PFSK-1 (cell line): ENCODE results near the gene PCDHGC3.

Source experiments
- POLR2AphosphoS5 ChIP-seq: IDR thresholded peaks from 2 replicates; pipeline ENCODE4 v1.6.1; 2012; ENCODE audit warnings: low read depth, mild to moderate bottlenecking, control low read depth, low read length, moderate library complexity
- SIN3A ChIP-seq: IDR thresholded peaks from 2 replicates; pipeline ENCODE4 v1.6.1; 2012; ENCODE audit warnings: mild to moderate bottlenecking, low read length, moderate library complexity, borderline replicate concordance; ENCODE audit not compliant: insufficient read depth
- TF ChIP-seq, protein P1 (sequence below), 2 experiments: IDR thresholded peaks; 2 replicates each; pipeline versions ENCODE4 v1.6.1 to v1.8.0; 2011 to 2012; ENCODE audit warnings: low read depth in 2 of 2, low read length in 2 of 2, control low read depth in 1 of 2, inconsistent platforms in 1 of 2, mild to moderate bottlenecking in 1 of 2, moderate library complexity in 1 of 2; ENCODE audit not compliant: insufficient read depth in 1 of 2

DNA sequence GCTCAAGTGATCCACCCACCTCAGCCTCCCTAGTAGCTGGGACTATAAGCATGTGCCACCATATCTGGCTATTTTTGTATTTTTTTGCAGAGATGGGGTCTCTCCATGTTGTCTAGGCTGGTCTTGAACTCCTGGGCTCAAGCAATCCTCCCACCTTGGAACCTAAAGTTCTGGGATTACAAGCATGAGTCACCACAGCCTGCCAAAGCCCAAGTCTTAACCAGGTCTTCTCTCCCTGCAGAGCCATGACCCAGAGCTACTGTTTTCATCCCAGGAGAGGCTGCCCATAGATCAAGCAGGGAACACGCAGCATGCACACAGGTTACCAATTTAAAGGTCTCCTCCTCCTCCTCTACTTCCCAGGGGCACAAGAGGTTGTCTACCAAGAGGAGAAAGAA is 42.9 kb downstream of the PCDHGC3 start:
- TF ChIP-seq POLR2AphosphoS5 (no peak), SIN3A (no peak)
- TF ChIP-seq, protein P1, sequence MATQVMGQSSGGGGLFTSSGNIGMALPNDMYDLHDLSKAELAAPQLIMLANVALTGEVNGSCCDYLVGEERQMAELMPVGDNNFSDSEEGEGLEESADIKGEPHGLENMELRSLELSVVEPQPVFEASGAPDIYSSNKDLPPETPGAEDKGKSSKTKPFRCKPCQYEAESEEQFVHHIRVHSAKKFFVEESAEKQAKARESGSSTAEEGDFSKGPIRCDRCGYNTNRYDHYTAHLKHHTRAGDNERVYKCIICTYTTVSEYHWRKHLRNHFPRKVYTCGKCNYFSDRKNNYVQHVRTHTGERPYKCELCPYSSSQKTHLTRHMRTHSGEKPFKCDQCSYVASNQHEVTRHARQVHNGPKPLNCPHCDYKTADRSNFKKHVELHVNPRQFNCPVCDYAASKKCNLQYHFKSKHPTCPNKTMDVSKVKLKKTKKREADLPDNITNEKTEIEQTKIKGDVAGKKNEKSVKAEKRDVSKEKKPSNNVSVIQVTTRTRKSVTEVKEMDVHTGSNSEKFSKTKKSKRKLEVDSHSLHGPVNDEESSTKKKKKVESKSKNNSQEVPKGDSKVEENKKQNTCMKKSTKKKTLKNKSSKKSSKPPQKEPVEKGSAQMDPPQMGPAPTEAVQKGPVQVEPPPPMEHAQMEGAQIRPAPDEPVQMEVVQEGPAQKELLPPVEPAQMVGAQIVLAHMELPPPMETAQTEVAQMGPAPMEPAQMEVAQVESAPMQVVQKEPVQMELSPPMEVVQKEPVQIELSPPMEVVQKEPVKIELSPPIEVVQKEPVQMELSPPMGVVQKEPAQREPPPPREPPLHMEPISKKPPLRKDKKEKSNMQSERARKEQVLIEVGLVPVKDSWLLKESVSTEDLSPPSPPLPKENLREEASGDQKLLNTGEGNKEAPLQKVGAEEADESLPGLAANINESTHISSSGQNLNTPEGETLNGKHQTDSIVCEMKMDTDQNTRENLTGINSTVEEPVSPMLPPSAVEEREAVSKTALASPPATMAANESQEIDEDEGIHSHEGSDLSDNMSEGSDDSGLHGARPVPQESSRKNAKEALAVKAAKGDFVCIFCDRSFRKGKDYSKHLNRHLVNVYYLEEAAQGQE (IDR thresholded peaks at IDR 0.05; ENCODE audit: insufficient read depth in 1 of 2, low read depth in 2 of 2, low read length in 2 of 2): no peak
